ENCODE data around the gene HOXD9.

HOXD9 gene

DNA sequence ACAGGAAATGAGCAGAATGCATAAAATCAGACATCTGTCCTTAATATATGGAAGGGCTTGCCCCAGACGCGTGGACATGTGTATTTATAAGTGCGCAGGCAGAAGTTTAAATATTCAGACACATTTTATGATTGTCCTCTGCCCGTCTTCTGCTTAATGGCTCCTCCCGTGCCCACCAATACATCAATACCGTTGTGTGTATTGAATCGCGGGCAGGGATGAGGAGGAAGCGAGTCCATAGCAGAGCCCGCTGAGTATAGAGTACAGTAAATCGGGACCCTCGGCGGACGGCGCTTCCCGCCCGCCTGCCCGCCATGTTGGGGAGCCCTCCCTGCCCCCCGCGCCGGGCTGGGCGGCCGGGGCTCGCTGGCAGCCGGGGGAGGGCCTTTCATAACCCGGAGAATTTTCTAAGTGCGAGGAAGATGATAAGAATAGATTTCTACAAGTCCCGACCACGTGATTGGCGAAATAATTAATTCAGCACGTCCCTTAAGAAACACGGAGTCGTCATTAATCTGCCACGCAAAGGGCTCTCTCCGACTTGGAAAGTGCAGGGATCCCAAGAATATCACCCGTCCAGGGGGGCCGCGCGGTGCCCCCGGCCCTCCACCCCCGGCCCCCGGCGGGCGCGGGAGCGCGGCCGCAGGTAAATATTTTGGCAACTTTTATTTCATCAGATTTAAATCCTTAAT lies 34.4 kb downstream of the HOXD9 start, which contains the start of gene HOXD3:
HOXD3 (plus strand) TSS at position 501 of the 692 bp plus-strand sequence. CDS start 11,808 bp downstream, outside the sequence.
- DNase-seq: no peak
- in situ Hi-C loops (cut with MboI; ENCODE audit: low pct_unique_long_range_greater_than_20kb, low sequenced_read_pairs): no loop called here

GRCh38 chr2:176157499-176158185 lies 35.1 kb downstream of the HOXD9 start:
- DNase-seq: no peak
- in situ Hi-C loops (cut with MboI; ENCODE audit: low pct_unique_long_range_greater_than_20kb, low sequenced_read_pairs): no loop called here

- no peak for DNase-seq
- in situ Hi-C loops (cut with MboI; ENCODE audit: low pct_unique_long_range_greater_than_20kb, low sequenced_read_pairs): no loop called here
These were observed 35.7 kb downstream of the HOXD9 start for GRCh38 chr2:176158186-176158591.

DNA sequence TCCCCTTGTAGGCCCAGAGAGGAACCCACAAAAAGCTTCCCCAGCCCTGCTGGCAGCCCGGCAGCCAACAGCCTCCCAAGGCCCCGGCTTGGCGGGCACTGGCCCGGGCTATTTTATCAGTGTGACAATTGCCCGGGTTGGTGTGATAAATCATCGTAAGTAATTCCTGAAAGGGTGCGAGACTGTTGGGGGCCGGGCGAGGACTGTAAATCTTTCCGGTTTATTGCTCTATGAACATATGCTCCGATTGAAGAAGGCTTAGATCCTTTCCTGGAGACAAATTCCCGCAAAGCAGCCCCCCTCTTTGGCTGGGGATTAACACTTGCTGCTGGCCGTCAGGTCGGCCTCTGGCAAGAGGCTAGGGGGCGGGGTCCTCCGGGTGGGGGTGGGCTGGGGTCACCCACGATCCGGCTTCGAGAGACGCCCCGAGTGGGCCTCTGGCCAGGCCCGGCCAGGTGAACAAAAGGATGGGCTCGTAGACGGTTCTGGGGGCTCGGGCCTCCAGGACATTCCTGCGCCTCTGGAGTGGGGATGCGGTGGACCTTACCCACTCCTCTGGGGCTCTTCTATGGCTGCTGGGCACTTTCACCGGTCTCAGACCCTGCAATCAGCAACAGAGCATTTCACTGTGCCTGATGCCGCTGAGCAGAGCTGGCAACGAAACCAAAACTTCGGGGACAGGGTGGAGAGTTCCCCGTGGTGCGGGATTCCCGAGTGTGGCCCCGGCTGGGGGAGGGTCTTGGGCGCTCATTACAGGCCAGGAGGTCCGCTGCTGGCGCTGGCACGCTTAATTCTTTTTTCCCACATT lies 36.5 kb downstream of the HOXD9 start:
- in situ Hi-C loops (cut with MboI; ENCODE audit: low pct_unique_long_range_greater_than_20kb, low sequenced_read_pairs): no loop called here
- DNase-seq: no peak

- no peak for DNase-seq
- in situ Hi-C loops (cut with MboI; ENCODE audit: low pct_unique_long_range_greater_than_20kb, low sequenced_read_pairs): no loop called here
These were observed 37.2 kb downstream of the HOXD9 start for GRCh38 chr2:176159663-176160250.

DNA sequence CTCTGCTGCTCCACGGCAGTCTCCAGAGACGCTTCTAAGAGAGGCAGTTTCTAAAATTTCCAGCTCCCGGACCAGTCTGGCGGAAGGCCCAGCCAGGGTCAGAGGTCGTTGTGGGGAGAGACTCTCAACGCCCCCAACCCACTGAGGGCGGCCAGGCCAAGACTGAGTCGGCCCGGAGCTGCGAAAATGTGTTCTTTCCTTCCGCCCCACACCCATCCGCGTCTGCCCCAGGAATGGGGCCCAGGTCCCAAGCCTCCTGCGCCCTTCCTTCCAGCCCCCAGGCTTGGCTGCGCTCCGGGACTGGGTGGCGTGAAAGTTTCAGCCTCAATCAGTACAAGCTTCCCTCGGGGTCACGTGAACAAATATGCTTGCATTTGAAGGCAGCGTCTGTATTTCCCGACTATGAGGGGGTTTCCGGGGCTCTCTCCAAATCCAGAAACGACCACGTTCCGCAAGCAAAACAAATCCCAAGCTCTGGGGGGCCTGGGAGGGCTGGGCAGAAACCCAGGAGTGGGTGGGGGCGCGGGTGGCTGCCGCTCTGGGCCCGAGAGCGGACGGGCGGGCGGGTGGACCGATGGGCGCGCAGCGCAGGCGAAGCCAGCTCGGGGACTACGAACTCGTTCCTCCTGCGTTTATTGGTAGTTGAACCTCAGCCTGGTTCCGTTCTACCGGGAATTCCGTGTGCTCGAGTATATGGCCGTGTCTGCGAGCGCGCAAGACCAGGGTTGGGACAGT lies 37.9 kb downstream of the HOXD9 start:
- no peak for DNase-seq
- in situ Hi-C loops (cut with MboI; ENCODE audit: low pct_unique_long_range_greater_than_20kb, low sequenced_read_pairs): no loop called here

GRCh38 chr2:176160986-176161824 lies 38.7 kb downstream of the HOXD9 start:
- DNase-seq: no peak
- in situ Hi-C loops (cut with MboI; ENCODE audit: low pct_unique_long_range_greater_than_20kb, low sequenced_read_pairs): no loop called here

- in situ Hi-C loops (cut with MboI; ENCODE audit: low pct_unique_long_range_greater_than_20kb, low sequenced_read_pairs): no loop called here
- DNase-seq: no peak
These were observed 39.5 kb downstream of the HOXD9 start for GRCh38 chr2:176161825-176162626.

DNA sequence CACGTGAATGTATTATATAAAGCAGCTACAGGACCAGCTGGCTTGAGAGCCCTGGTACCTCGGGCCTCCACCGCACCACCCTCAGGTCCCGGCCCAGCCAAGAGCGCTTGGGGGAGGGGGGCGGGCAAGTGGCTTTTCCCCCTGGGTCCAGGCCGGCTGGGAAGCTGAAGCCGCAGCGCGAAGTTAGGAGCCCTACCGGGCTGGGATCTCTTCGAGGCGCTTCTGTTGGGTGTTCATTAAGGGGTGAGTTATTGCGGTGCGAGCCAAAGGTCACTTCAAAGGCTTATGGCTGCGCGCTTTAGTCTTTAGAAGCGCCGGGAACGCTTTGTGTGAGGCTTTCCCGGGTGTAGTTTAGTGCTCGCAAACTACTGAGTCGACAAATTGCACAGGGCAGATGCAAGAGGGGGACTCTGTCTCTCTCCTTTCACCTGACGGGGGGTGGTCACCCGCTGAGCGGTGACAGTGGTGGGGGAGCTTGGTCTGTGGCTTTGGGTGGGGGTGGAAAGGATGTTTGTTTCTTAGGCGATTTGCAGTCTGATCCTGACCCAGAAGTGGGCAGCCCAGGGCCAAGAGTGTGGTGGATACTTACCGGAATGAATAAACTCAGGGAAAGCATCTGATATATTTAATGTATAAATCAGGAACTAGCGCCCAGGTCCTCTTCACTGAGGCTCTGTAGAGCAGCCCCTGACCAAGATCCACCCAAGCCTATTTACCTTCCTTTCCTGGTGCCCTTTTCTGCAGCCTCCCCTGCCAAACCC lies 40.6 kb downstream of the HOXD9 start:
- in situ Hi-C loops (cut with MboI; ENCODE audit: low pct_unique_long_range_greater_than_20kb, low sequenced_read_pairs): no loop called here
- no peak for DNase-seq

DNA sequence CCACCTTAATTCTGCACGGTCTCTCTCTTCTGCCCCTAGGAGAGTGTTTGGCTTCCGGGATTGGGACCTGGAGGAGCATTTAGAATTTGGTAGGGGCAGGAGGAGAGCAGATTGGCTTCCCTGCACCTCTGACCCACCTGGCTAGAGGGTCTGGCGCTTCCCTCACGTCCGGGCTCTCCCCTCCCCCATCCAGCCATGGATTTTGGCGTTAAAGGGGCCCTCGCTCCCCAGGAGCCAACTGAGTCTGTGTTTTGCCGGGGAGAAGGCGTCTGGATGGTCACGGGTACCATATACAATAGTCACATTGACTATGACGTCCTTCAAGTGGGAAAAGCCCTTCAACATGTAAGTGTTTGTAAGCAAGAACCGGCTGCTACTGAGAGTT lies 41.1 kb downstream of the HOXD9 start:
- no peak for DNase-seq
- in situ Hi-C loops (cut with MboI; ENCODE audit: low pct_unique_long_range_greater_than_20kb, low sequenced_read_pairs): no loop called here

GRCh38 chr2:176164201-176164600 lies 41.7 kb downstream of the HOXD9 start:
- in situ Hi-C loops (cut with MboI; ENCODE audit: low pct_unique_long_range_greater_than_20kb, low sequenced_read_pairs): no loop called here
- DNase-seq: no peak

GRCh38 chr2:176164611-176165369 lies 42.3 kb downstream of the HOXD9 start:
- DNase-seq: no peak
- in situ Hi-C loops (cut with MboI; ENCODE audit: low pct_unique_long_range_greater_than_20kb, low sequenced_read_pairs): no loop called here

- DNase-seq: no peak
- in situ Hi-C loops (cut with MboI; ENCODE audit: low pct_unique_long_range_greater_than_20kb, low sequenced_read_pairs): no loop called here
These were observed 43.0 kb downstream of the HOXD9 start for GRCh38 chr2:176165370-176166050.

DNA sequence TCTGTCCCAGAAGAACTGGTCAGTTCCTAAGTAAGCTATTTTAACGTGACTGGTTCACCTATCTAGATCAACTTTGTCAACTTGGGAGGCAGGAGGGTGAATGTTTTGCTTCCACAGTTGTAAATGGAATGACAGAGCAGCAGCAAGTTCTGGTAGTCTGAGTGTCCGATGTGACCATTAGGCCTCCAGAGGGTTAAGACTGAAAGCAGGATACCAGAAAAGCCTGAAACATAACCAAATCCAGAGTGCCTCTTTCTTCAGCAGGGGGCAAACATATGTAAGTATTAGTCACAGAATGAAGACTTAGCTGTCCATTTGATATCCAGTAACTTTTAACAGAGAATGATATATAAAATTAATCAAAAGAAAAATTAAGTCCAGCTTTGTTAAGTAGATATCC lies 43.8 kb downstream of the HOXD9 start:
- in situ Hi-C loops (cut with MboI; ENCODE audit: low pct_unique_long_range_greater_than_20kb, low sequenced_read_pairs): no loop called here

DNA sequence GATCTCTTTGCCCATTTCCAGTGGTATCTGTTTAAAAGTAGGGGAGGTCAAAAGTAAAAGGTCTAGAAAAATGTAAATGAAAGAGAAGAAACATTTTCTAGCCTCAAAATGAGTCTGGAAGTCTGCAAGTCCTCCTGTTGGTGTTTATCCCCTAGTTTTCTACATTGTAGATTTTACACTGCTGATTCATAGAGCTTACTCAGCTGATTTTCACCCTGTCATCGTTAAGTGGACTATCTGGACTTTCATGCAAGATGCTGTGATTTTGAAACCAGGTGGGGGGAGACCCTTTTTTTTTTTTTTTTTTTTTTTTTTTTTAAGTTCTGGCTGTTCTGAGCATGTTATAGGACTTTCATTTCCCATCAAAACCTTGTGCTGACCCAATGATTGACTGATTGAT lies 44.9 kb downstream of the HOXD9 start:
- DNase-seq: no peak
- in situ Hi-C loops (cut with MboI; ENCODE audit: low pct_unique_long_range_greater_than_20kb, low sequenced_read_pairs): no loop called here

More for the DNA sequence above, 43.8 kb downstream of the HOXD9 start:
- DNase-seq: no peak

GRCh38 chr2:176169181-176169580 lies 46.7 kb downstream of the HOXD9 start:
- no peak for DNase-seq
- in situ Hi-C loops (cut with MboI; ENCODE audit: low pct_unique_long_range_greater_than_20kb, low sequenced_read_pairs): no loop called here

Data from KBM-7 (cell line).